Esophagus muscularis mucosa (tissue), 4 donors: ENCODE results near the gene EGF.

ENCODE experiments used
- EP300 ChIP-seq: sonication (generic); formaldehyde crosslinking; IDR thresholded peaks from one replicate; pipeline ENCODE4 v1.6.1; 2017; ENCODE audit warnings: antibody characterized with exemption
- POLR2A ChIP-seq: fragments of 450-650 bp; IDR thresholded peaks from one replicate; pipeline ENCODE4 v1.6.1; 2017; ENCODE audit warnings: antibody characterized with exemption, moderate library complexity, mild to moderate bottlenecking, low read depth
- POLR2AphosphoS5 ChIP-seq, 2 donors: sonication (generic); formaldehyde crosslinking; IDR thresholded peaks; one replicate each; pipeline ENCODE4 v1.6.1; 2017; ENCODE audit warnings: antibody characterized with exemption in 2 of 2
- TF ChIP-seq, protein P1 (sequence below), 3 experiments: fragments of 200-600 bp in 2 of 3; fragments of 450-650 bp in 1 of 3; sonication (generic) in 2 of 3; IDR thresholded peaks; one replicate each; pipeline ENCODE4 v1.5.1; 2017 to 2019; ENCODE audit warnings: antibody characterized with exemption in 3 of 3, mild to moderate bottlenecking in 2 of 3, moderate library complexity in 1 of 3

DNA sequence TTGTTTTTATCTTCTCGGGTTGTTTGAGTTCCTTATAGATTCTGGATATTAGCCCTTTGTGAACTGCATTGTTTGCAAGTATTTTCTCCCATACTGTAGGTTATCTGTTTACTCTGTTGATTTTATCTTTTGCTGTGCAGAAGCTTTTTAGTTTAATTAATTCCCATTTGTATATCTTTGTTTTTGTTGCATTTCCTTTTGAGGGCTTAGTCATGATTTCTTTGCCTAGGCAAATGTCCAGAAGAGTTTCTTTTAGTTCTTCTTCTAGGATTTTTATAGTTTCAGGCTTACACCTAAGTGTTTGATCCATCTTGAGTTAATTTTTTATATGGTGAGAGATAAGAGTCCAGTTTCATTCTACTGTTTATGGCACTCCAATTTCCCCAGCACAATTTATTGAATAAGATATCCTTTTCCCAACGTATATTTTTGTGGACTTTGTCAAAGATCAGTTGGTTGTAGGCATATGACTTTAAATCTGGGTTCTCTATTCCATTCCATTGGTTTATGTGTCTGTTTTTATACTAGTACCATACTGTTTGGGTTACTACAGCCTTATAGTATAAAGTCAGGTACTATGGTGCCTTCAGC is 54.3 kb downstream of the EGF start:
- TF ChIP-seq, protein P1, sequence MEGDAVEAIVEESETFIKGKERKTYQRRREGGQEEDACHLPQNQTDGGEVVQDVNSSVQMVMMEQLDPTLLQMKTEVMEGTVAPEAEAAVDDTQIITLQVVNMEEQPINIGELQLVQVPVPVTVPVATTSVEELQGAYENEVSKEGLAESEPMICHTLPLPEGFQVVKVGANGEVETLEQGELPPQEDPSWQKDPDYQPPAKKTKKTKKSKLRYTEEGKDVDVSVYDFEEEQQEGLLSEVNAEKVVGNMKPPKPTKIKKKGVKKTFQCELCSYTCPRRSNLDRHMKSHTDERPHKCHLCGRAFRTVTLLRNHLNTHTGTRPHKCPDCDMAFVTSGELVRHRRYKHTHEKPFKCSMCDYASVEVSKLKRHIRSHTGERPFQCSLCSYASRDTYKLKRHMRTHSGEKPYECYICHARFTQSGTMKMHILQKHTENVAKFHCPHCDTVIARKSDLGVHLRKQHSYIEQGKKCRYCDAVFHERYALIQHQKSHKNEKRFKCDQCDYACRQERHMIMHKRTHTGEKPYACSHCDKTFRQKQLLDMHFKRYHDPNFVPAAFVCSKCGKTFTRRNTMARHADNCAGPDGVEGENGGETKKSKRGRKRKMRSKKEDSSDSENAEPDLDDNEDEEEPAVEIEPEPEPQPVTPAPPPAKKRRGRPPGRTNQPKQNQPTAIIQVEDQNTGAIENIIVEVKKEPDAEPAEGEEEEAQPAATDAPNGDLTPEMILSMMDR (IDR thresholded peaks at IDR 0.05): no peak
- TF ChIP-seq POLR2A: no peak
- no peak for TF ChIP-seq EP300
- TF ChIP-seq POLR2AphosphoS5 (IDR thresholded peaks at IDR 0.05): no peak
